HG02981 (cell line): ENCODE measurements around the gene UBE2F.
"Not testable (repeated sequence)": the region's sequence is repeated elsewhere in the genome, so short reads cannot be mapped to it uniquely, and the experiment has no call there.

ENCODE experiments used
- ATAC-seq: cut with Tn5 transposase; IDR thresholded peaks from one replicate; pipeline ENCODE4 v1.9.1; 2021; ENCODE audit warnings: mild to moderate bottlenecking, moderate library complexity; ENCODE audit not compliant: unreplicated experiment

UBE2F gene

GRCh38 chr2:238042090-238042489 lies 75.3 kb downstream of the UBE2F start:
- ATAC-seq: no peak

- ATAC-seq: no peak
Observed at GRCh38 chr2:238042849-238043584, 76.2 kb downstream of the UBE2F start.

GRCh38 chr2:238043851-238044250 lies 77.0 kb downstream of the UBE2F start:
- ATAC-seq: no peak

GRCh38 chr2:238045575-238045974 lies 78.8 kb downstream of the UBE2F start:
- ATAC-seq: no peak

GRCh38 chr2:238046725-238047270 lies 80.0 kb downstream of the UBE2F start:
- ATAC-seq: no peak

GRCh38 chr2:238053191-238053776 lies 86.5 kb downstream of the UBE2F start:
- ATAC-seq: no peak

- ATAC-seq: no peak
Observed at GRCh38 chr2:238055841-238056240, 89.0 kb downstream of the UBE2F start.

- not testable (repeated sequence) for ATAC-seq
Observed at GRCh38 chr2:238057696-238058575, 91.1 kb downstream of the UBE2F start.

- ATAC-seq: no peak
Observed at GRCh38 chr2:238059505-238059904, 92.7 kb downstream of the UBE2F start.

- ATAC-seq: no peak
Observed at GRCh38 chr2:238060096-238060541, 93.3 kb downstream of the UBE2F start.

- peak; percentile 89 for ATAC-seq
Observed at GRCh38 chr2:238060542-238061314, 93.9 kb downstream of the UBE2F start, which contains the start of gene SCLY. SCLY (plus strand) TSS chr2:238061001; CDS start chr2:238061055, 54 bp downstream.

- peak; percentile 23 for ATAC-seq
Observed at GRCh38 chr2:238061315-238062202, 94.7 kb downstream of the UBE2F start.

GRCh38 chr2:238063414-238064189 lies 96.8 kb downstream of the UBE2F start:
- ATAC-seq: no peak

- no peak for ATAC-seq
Observed at GRCh38 chr2:238064376-238064775, 97.6 kb downstream of the UBE2F start.

GRCh38 chr2:238065071-238065846 lies 98.4 kb downstream of the UBE2F start:
- no peak for ATAC-seq

- no peak for ATAC-seq
Observed at GRCh38 chr2:238066218-238066617, 99.4 kb downstream of the UBE2F start.

GRCh38 chr2:238066718-238067117 lies 99.9 kb downstream of the UBE2F start:
- ATAC-seq: not testable (repeated sequence)

- no peak for ATAC-seq
Observed at GRCh38 chr2:238067939-238068338, 101.1 kb downstream of the UBE2F start.
